H1 (cell line): Measurements from ENCODE around the gene PRKN. TPM values are rescaled to one million over a fixed set of nuclear protein-coding genes. Genes with fewer than 3 reads are reported as not detected.

Experiments
- CTCF ChIA-PET: fragments of 300-600 bp; sonication (Branson Sonifier 250); formaldehyde crosslinking; loops from one replicate; lab custom pipeline; 2021; ENCODE audit not compliant: partially characterized antibody; lab: Charles Lee
- POLR2A ChIA-PET: fragments of 300-600 bp; sonication (Branson Sonifier 250); formaldehyde crosslinking; loops from one replicate; lab custom pipeline; 2021; ENCODE audit warnings: inconsistent platforms; ENCODE audit not compliant: partially characterized antibody; lab: Charles Lee
- DNase-seq, 2 experiments: peaks; one replicate each; pipeline versions ENCODE4 v3.0.0 to v3.0.0-alpha.2; 2010 to 2022; ENCODE audit warnings: low spot score in 2 of 2, low read depth in 1 of 2, mixed read lengths in 1 of 2
- FAIRE-seq: peaks from 2 replicates; lab custom pipeline; 2011; peaks lifted over from hg19 to GRCh38; lab: Jason Lieb, UNC
- H2AFZ ChIP-seq: 2 replicates; pipeline ENCODE4 v1.8.1; 2012; ENCODE audit warnings: low read length, inconsistent platforms
- H2AK5ac ChIP-seq: 2 replicates; pipeline ENCODE4 v1.6.1; 2013; ENCODE audit warnings: low read depth, low read length
- H2BK120ac ChIP-seq: replicated peaks from 2 replicates; pipeline ENCODE3; 2013; ENCODE audit warnings: low read depth, low read length, inconsistent platforms
- H2BK12ac ChIP-seq: 2 replicates; pipeline ENCODE4 v1.6.1; 2013; ENCODE audit warnings: low read depth, low read length
- H2BK15ac ChIP-seq: 2 replicates; pipeline ENCODE4 v1.6.1; 2013; ENCODE audit warnings: low read length
- H2BK20ac ChIP-seq: 2 replicates; pipeline ENCODE4 v1.6.1; 2013; ENCODE audit warnings: low read length
- H2BK5ac ChIP-seq: 2 replicates; pipeline ENCODE4 v1.6.1; 2013; ENCODE audit warnings: low read depth, low read length
- H3K14ac ChIP-seq: 2 replicates; pipeline ENCODE4 v1.6.1; 2013; ENCODE audit warnings: inconsistent platforms; ENCODE audit not compliant: insufficient read length
- H3K18ac ChIP-seq: 2 replicates; pipeline ENCODE4 v1.6.1; 2013; ENCODE audit warnings: low read length; ENCODE audit errors: extremely low read depth
- H3K23ac ChIP-seq: 2 replicates; pipeline ENCODE4 v1.6.1; 2013; ENCODE audit warnings: inconsistent platforms; ENCODE audit not compliant: insufficient read length
- H3K23me2 ChIP-seq: 2 replicates; pipeline ENCODE4 v1.6.1; 2013; ENCODE audit warnings: low read depth, low read length
- H3K27ac ChIP-seq: 2 replicates; pipeline ENCODE4 v1.6.1; 2011; ENCODE audit warnings: low read depth, low read length, inconsistent platforms
- H3K27me3 ChIP-seq, 4 experiments: replicated peaks in 1 of 4; 1 replicate in 1 of 4; 2 replicates in 3 of 4; pipeline versions ENCODE4 v1.6.1 to v1.8.1; 2011 to 2013; ENCODE audit warnings: low read length in 3 of 4, mild to moderate bottlenecking in 3 of 4, inconsistent platforms in 2 of 4, mixed read lengths in 2 of 4, moderate library complexity in 1 of 4; ENCODE audit not compliant: control insufficient read depth in 3 of 4, insufficient read depth in 3 of 4; ENCODE audit errors: extremely low read depth in 1 of 4
- H3K36me3 ChIP-seq, 4 experiments: 2 replicates each; pipeline versions ENCODE4 v1.6.1 to v1.8.1; 2011 to 2013; ENCODE audit warnings: mild to moderate bottlenecking in 4 of 4, low read length in 3 of 4, moderate library complexity in 2 of 4, control low read depth in 1 of 4, inconsistent platforms in 1 of 4; ENCODE audit not compliant: insufficient read depth in 4 of 4, control insufficient read depth in 2 of 4
- H3K4ac ChIP-seq: replicated peaks from 2 replicates; pipeline ENCODE3; 2013; ENCODE audit warnings: low read length, low read depth, mixed read lengths, inconsistent platforms; ENCODE audit not compliant: insufficient read length
- H3K4me1 ChIP-seq, 4 experiments: replicated peaks in 1 of 4; 1 replicate in 1 of 4; 2 replicates in 3 of 4; pipeline versions ENCODE4 v1.6.1 to v1.8.1; 2011 to 2013; ENCODE audit warnings: low read length in 3 of 4, inconsistent platforms in 2 of 4, mixed read lengths in 1 of 4; ENCODE audit not compliant: insufficient read depth in 4 of 4, control insufficient read depth in 3 of 4
- H3K4me2 ChIP-seq, 2 experiments: 2 replicates each; pipeline versions ENCODE4 v1.6.1 to v1.8.1; 2011 to 2013; ENCODE audit warnings: low read depth in 2 of 2, low read length in 2 of 2, control low read depth in 1 of 2, inconsistent platforms in 1 of 2, mild to moderate bottlenecking in 1 of 2; ENCODE audit not compliant: insufficient read depth in 1 of 2
- H3K4me3 ChIP-seq, 4 experiments: fragments of 200-600, 300-600 bp in 1 of 4; sonication (generic), shearing (Covaris generic), sonication (Bioruptor Twin) in 1 of 4; 2 replicates each; pipeline versions ENCODE4 v1.5.1 to v1.8.1; 2011 to 2016; ENCODE audit warnings: low read length in 4 of 4, low read depth in 3 of 4, control low read depth in 2 of 4, inconsistent platforms in 2 of 4, mild to moderate bottlenecking in 2 of 4, mixed read lengths in 1 of 4, moderate library complexity in 1 of 4; ENCODE audit not compliant: insufficient read depth in 2 of 4; ENCODE audit errors: extremely low read depth in 1 of 4
- H3K56ac ChIP-seq: replicated peaks from 2 replicates; pipeline ENCODE3; 2013; ENCODE audit warnings: low read depth, mild to moderate bottlenecking, mixed read lengths, low read length, inconsistent platforms; ENCODE audit not compliant: insufficient read length
- H3K79me1 ChIP-seq: 2 replicates; pipeline ENCODE4 v1.6.1; 2013; ENCODE audit warnings: low read depth, low read length, control low read depth
- H3K79me2 ChIP-seq, 2 experiments: 2 replicates each; pipeline versions ENCODE4 v1.6.1 to v1.8.1; 2012 to 2013; ENCODE audit warnings: low read length in 2 of 2, mild to moderate bottlenecking in 2 of 2, inconsistent platforms in 1 of 2; ENCODE audit not compliant: insufficient read depth in 2 of 2, control insufficient read depth in 1 of 2
- H3K9ac ChIP-seq, 4 experiments: replicated peaks in 1 of 4; 1 replicate in 1 of 4; 2 replicates in 3 of 4; pipeline versions ENCODE4 v1.6.1 to v1.8.1; 2011 to 2013; ENCODE audit warnings: low read depth in 3 of 4, low read length in 3 of 4, control low read depth in 2 of 4, mild to moderate bottlenecking in 2 of 4, moderate library complexity in 2 of 4, inconsistent platforms in 1 of 4; ENCODE audit errors: extremely low read depth in 1 of 4
- H3K9me3 ChIP-seq, 2 experiments: 2 replicates each; pipeline versions ENCODE4 v1.6.1 to v1.8.1; 2012 to 2013; ENCODE audit warnings: mild to moderate bottlenecking in 2 of 2, moderate library complexity in 2 of 2, control low read depth in 1 of 2, inconsistent platforms in 1 of 2, low read depth in 1 of 2, low read length in 1 of 2, mixed read lengths in 1 of 2; ENCODE audit not compliant: insufficient read depth in 2 of 2
- H4K20me1 ChIP-seq, 2 experiments: replicated peaks in 1 of 2; 2 replicates each; pipeline versions ENCODE3 to v1.8.1; 2011 to 2013; ENCODE audit warnings: inconsistent platforms in 2 of 2, low read length in 2 of 2, mild to moderate bottlenecking in 1 of 2; ENCODE audit not compliant: insufficient read depth in 2 of 2, control insufficient read depth in 1 of 2
- H4K5ac ChIP-seq: 2 replicates; pipeline ENCODE4 v1.6.1; 2013; ENCODE audit warnings: low read length, low read depth, mixed read lengths, inconsistent platforms; ENCODE audit not compliant: insufficient read length
- H4K8ac ChIP-seq: 2 replicates; pipeline ENCODE4 v1.8.0; 2013; ENCODE audit warnings: mild to moderate bottlenecking, moderate library complexity, low read length, inconsistent platforms; ENCODE audit not compliant: insufficient read depth; ENCODE audit errors: extremely low read depth
- H4K91ac ChIP-seq: replicated peaks from 2 replicates; pipeline ENCODE3; 2013; ENCODE audit warnings: low read length, mixed read lengths, inconsistent platforms; ENCODE audit not compliant: insufficient read length
- ATF2 ChIP-seq: IDR thresholded peaks from 2 replicates; pipeline ENCODE4 v1.6.1; 2012; ENCODE audit warnings: low read length, inconsistent platforms
- BACH1 ChIP-seq: IDR thresholded peaks from 2 replicates; pipeline ENCODE4 v1.6.1; 2012; ENCODE audit warnings: low read length, improper control_type of control experiment
- BCL11A ChIP-seq, 2 experiments: IDR thresholded peaks; one replicate each; pipeline ENCODE4 v1.6.1; 2011; ENCODE audit warnings: low read depth in 2 of 2, low read length in 2 of 2, mild to moderate bottlenecking in 2 of 2
- CBX5 ChIP-seq: fragments of 300-800, 300-1000 bp; sonication (generic); IDR thresholded peaks from 2 replicates; pipeline ENCODE4 v1.7.1; 2016; ENCODE audit warnings: antibody characterized with exemption, low read length, low read depth
- CHD2 ChIP-seq: IDR thresholded peaks from 2 replicates; pipeline ENCODE4 v1.6.1; 2012; ENCODE audit warnings: low read length, improper control_type of control experiment
- CTCF ChIP-seq, 3 experiments: IDR thresholded peaks; 1 replicate in 2 of 3; 2 replicates in 1 of 3; pipeline versions ENCODE4 v1.5.1 to v1.6.1; 2011; ENCODE audit warnings: low read length in 3 of 3, mild to moderate bottlenecking in 3 of 3, inconsistent platforms in 2 of 3, low read depth in 1 of 3, moderate library complexity in 1 of 3; ENCODE audit not compliant: insufficient read depth in 1 of 3; ENCODE audit errors: control extremely low read depth in 1 of 3
- JUND ChIP-seq: IDR thresholded peaks from 2 replicates; pipeline ENCODE4 v1.6.1; 2011; ENCODE audit warnings: mild to moderate bottlenecking, improper control_type of control experiment, low read length
- KDM4A ChIP-seq: IDR thresholded peaks from one replicate; pipeline ENCODE4 v1.7.1; 2012; ENCODE audit warnings: low read depth, mild to moderate bottlenecking, moderate library complexity, low read length, inconsistent platforms; ENCODE audit not compliant: severe bottlenecking
- RXRA ChIP-seq: IDR thresholded peaks from 2 replicates; pipeline ENCODE4 v1.6.1; 2011; ENCODE audit warnings: low read depth, mild to moderate bottlenecking, low read length, moderate library complexity; ENCODE audit not compliant: insufficient read depth
- SAP30 ChIP-seq: fragments of 300-600 bp; sonication (generic); IDR thresholded peaks from 2 replicates; pipeline ENCODE4 v1.7.1; 2012; ENCODE audit warnings: low read length, moderate library complexity, mild to moderate bottlenecking, inconsistent platforms; ENCODE audit not compliant: insufficient read depth, insufficient replicate concordance
- WGBS, 2 experiments: shearing (Covaris generic) in 1 of 2; methylation state at CpG; one replicate each; pipeline versions ENCODE4 v1.1.6 to v1.1.7; 2013 to 2015; ENCODE audit warnings: low lambda C conversion rate in 2 of 2, mixed read lengths in 2 of 2, inconsistent platforms in 1 of 2, low coverage in 1 of 2, missing lambda C conversion rate in 1 of 2; ENCODE audit not compliant: insufficient replicate concordance in 2 of 2, insufficient coverage in 1 of 2, insufficient read length in 1 of 2; ENCODE audit errors: extremely low coverage in 1 of 2, missing lambda C conversion rate in 1 of 2; 5-methylcytosine and 5-hydroxymethylcytosine counted together
- polyA plus RNA-seq, 7 experiments: library from polyadenylated mRNA; depleted of rRNA in 3 of 7; stranded (reverse) in 5 of 7; unstranded in 2 of 7; fragments of >200 nt in 5 of 7; fragments of 200-250 nt in 2 of 7; gene quantifications; 1 replicate in 5 of 7; 2 replicates in 1 of 7; 4 replicates in 1 of 7; pipeline versions ENCODE4 v1.2.1 to v1.2.3, GENCODE V29; 2011 to 2013; ENCODE audit warnings: missing spikeins in 2 of 7, mixed read lengths in 2 of 7
- total RNA-seq: library from RNA; stranded (reverse); fragmentation: NEBNext Ultra II Directional; extraction: Animal tissue kit (Norgen Biotek cat#: 25700); gene quantifications from 2 replicates; pipeline ENCODE4 v1.2.1, GENCODE V29; 2021

The PRKN gene
- total and polyA plus RNA-seq, 2 of the 8 experiments (the other 6 are each of a cell fraction or from before 2014, with no cell fraction given) = 0.13 to 0.29 TPM

GRCh38 chr6:161302949-161303348 is 1424.6 kb downstream of the PRKN start:
- H3K23ac ChIP-seq = no peak overlapping the region
- WGBS, 2 experiments = 84% methylated on average over 5 of the region's 6 CpGs; no CpG with 5 or more reads in 1 of the 2 experiments
- H2BK15ac ChIP-seq = no peak overlapping the region
- H3K4me3 ChIP-seq = no peak overlapping the region
- no peaks in the 10 kb centered on the region for H3K23me2 ChIP-seq
- H4K8ac ChIP-seq = no peak overlapping the region; the same call in 1 of the 2 replicates
- no peak overlapping the region for H3K4ac ChIP-seq
- no peaks in the 10 kb centered on the region for H3K36me3 ChIP-seq
- no peak overlapping the region for H3K27ac ChIP-seq
- H3K14ac ChIP-seq = no peak overlapping the region
- H3K56ac ChIP-seq = no peak overlapping the region
- H2BK12ac ChIP-seq = no peak overlapping the region
- POLR2A ChIA-PET = no interaction called here
- H2AFZ ChIP-seq = no peak overlapping the region
- no peak overlapping the region for H2BK5ac ChIP-seq
- H3K79me2 ChIP-seq = no peaks in the 10 kb centered on the region
- FAIRE-seq (no peak), DNase-seq (no peak)
- H4K5ac ChIP-seq = no peak overlapping the region
- H3K27me3 ChIP-seq = no peaks in the 10 kb centered on the region
- CTCF ChIA-PET = no interaction called here
- no peak overlapping the region for H4K91ac ChIP-seq
- H2BK120ac ChIP-seq = no peak overlapping the region
- H3K18ac ChIP-seq = no peak overlapping the region
- H3K4me1 ChIP-seq = peaks cover 0 to 2% (median 0%) of the 10 kb centered on the region in 4 experiments; a peak in 2 of 7 replicates
- no peaks in the 10 kb centered on the region for H3K79me1 ChIP-seq
- H4K20me1 ChIP-seq = no peaks in the 10 kb centered on the region
- H2BK20ac ChIP-seq = no peak overlapping the region
- peaks cover 1 to 5% of the 10 kb centered on the region in 2 experiments; a peak in 1 of 4 replicates for H3K9me3 ChIP-seq
- H3K4me2 ChIP-seq = no peak overlapping the region
- no peak overlapping the region; a peak in 1 of 7 replicates for H3K9ac ChIP-seq
- H2AK5ac ChIP-seq = no peak overlapping the region
- no peak for TF ChIP-seq KDM4A
- no peak for TF ChIP-seq ATF2
- TF ChIP-seq SAP30 = no peak
- no peak for TF ChIP-seq RXRA
- no peak for TF ChIP-seq BCL11A (IDR thresholded peaks at IDR 0.05; ENCODE audit: low read depth in 2 of 2, low read length in 2 of 2)
- TF ChIP-seq JUND = no peak
- TF ChIP-seq BACH1 = no peak
- no peak for TF ChIP-seq CBX5
- no peak for TF ChIP-seq CTCF (IDR thresholded peaks at IDR 0.05; ENCODE audit: control extremely low read depth in 1 of 3, insufficient read depth in 1 of 3, low read depth in 1 of 3, low read length in 3 of 3)
- no peak for TF ChIP-seq CHD2
